K562 (cell line): ENCODE results near the gene ADCY5. TPM values are rescaled to one million over a fixed set of nuclear protein-coding genes. Genes with fewer than 3 reads are reported as not detected.
A peak's percentile ranks its signal among the peaks of the same experiment; 100 is the strongest.

ENCODE experiments used
- BDP1 ChIP-seq: IDR thresholded peaks from 3 replicates; pipeline ENCODE4 v1.6.1; 2011; ENCODE audit not compliant: insufficient read length, insufficient read depth
- CREB1 ChIP-seq, 2 experiments: sonication (generic) in 1 of 2; formaldehyde crosslinking in 1 of 2; IDR thresholded peaks; 2 replicates each; pipeline versions ENCODE4 v1.6.1 to v1.8.0; 2012 to 2022; ENCODE audit warnings: inconsistent platforms in 1 of 2, mild to moderate bottlenecking in 1 of 2, missing genetic modification reagents in 1 of 2, moderate library complexity in 1 of 2
- ERF ChIP-seq: fragments of 450-650 bp; formaldehyde crosslinking; IDR thresholded peaks from 2 replicates; pipeline ENCODE4 v1.4.0; 2020; ENCODE audit warnings: mild to moderate bottlenecking, mixed read lengths
- GTF2E2 ChIP-seq: fragments of 200-800 bp; sonication (Bioruptor generic); IDR thresholded peaks from 2 replicates; pipeline ENCODE4 v1.6.1; 2016; ENCODE audit warnings: missing genetic modification characterization, missing compliant biosample characterization
- ID3 ChIP-seq, 2 experiments: fragments of 250-450 bp in 1 of 2; fragments of 450-650 bp in 1 of 2; sonication (Bioruptor Pico) in 1 of 2; IDR thresholded peaks; 2 replicates each; pipeline versions ENCODE4 v1.6.1 to v1.8.0; 2016 to 2021; ENCODE audit warnings: mild to moderate bottlenecking in 2 of 2, moderate library complexity in 2 of 2, missing compliant biosample characterization in 1 of 2, missing genetic modification characterization in 1 of 2
- JUN ChIP-seq, 2 experiments: sonication (generic) in 1 of 2; formaldehyde crosslinking in 1 of 2; IDR thresholded peaks; 2 replicates each; pipeline versions ENCODE4 v1.6.1 to v1.8.0; 2012 to 2022; ENCODE audit warnings: borderline replicate concordance in 2 of 2, mild to moderate bottlenecking in 2 of 2, improper control_type of control experiment in 1 of 2, low read depth in 1 of 2, low read length in 1 of 2, missing genetic modification reagents in 1 of 2
- KAT8 ChIP-seq: fragments of 450-650 bp; IDR thresholded peaks from 2 replicates; pipeline ENCODE4 v1.6.1; 2016; ENCODE audit warnings: low read depth, mild to moderate bottlenecking
- MAFG ChIP-seq: fragments of 450-650 bp; conservative IDR thresholded peaks from 2 replicates; pipeline ENCODE4 v1.6.1; 2016; ENCODE audit warnings: missing genetic modification characterization, missing compliant biosample characterization
- NCOA1 ChIP-seq: fragments of 450-650 bp; IDR thresholded peaks from 2 replicates; pipeline ENCODE4 v1.6.1; 2016; ENCODE audit warnings: low read depth
- POLR2AphosphoS5 ChIP-seq: IDR thresholded peaks from 2 replicates; pipeline ENCODE4 v1.6.1; 2011; ENCODE audit warnings: mild to moderate bottlenecking, low read depth, low read length, moderate library complexity; ENCODE audit not compliant: control insufficient read depth, insufficient read depth
- SMAD4 ChIP-seq: fragments of 250-450 bp; sonication (Bioruptor Pico); conservative IDR thresholded peaks from 2 replicates; pipeline ENCODE4 v1.8.0; 2021; ENCODE audit warnings: inconsistent platforms, mild to moderate bottlenecking, moderate library complexity
- SRSF1 ChIP-seq: fragments of 200-400 bp; formaldehyde crosslinking; IDR thresholded peaks from 2 replicates; pipeline ENCODE4 v1.6.1; 2017; ENCODE audit warnings: mild to moderate bottlenecking, low read depth, low read length, moderate library complexity
- SRSF3 ChIP-seq: fragments of 200-400 bp; formaldehyde crosslinking; IDR thresholded peaks from 2 replicates; pipeline ENCODE4 v1.6.1; 2016; ENCODE audit warnings: mild to moderate bottlenecking, low read length, moderate library complexity; ENCODE audit not compliant: insufficient read depth
- TAF7 ChIP-seq: fragments of 450-650 bp; IDR thresholded peaks from 2 replicates; pipeline ENCODE4 v1.6.1; 2016; ENCODE audit warnings: missing genetic modification characterization, missing compliant biosample characterization
- XRCC3 ChIP-seq: fragments of 450-650 bp; IDR thresholded peaks from 2 replicates; pipeline ENCODE4 v1.6.1; 2017; ENCODE audit warnings: mild to moderate bottlenecking, moderate library complexity
- XRCC5 ChIP-seq: fragments of 200-400 bp; formaldehyde crosslinking; IDR thresholded peaks from 2 replicates; pipeline ENCODE4 v1.6.1; 2017; ENCODE audit warnings: low read depth, mild to moderate bottlenecking, low read length
- ZFP1 ChIP-seq: fragments of 450-650 bp; formaldehyde crosslinking; IDR thresholded peaks from 2 replicates; pipeline ENCODE4 v1.4.0; 2020; ENCODE audit warnings: mild to moderate bottlenecking, mixed read lengths
- ZFP36 ChIP-seq: fragments of 150-350 bp; IDR thresholded peaks from 2 replicates; pipeline ENCODE4 v1.6.1; 2018; ENCODE audit warnings: low read length, low read depth; ENCODE audit not compliant: partially characterized antibody
- ZFX ChIP-seq: sonication (generic); formaldehyde crosslinking; IDR thresholded peaks from 2 replicates; pipeline ENCODE4 v1.8.0; 2022; ENCODE audit warnings: mild to moderate bottlenecking, missing genetic modification reagents, moderate library complexity
- ZNF175 ChIP-seq: fragments of 200-800 bp; sonication (Bioruptor generic); IDR thresholded peaks from 2 replicates; pipeline ENCODE4 v1.6.1; 2016; ENCODE audit warnings: low read depth, mild to moderate bottlenecking, missing genetic modification characterization, missing compliant biosample characterization
- ZNF23 ChIP-seq: fragments of 250-450 bp; sonication (Bioruptor Pico); IDR thresholded peaks from 2 replicates; pipeline ENCODE4 v1.4.0; 2020; ENCODE audit warnings: mild to moderate bottlenecking
- ZNF444 ChIP-seq: fragments of 250-450 bp; sonication (Bioruptor Pico); IDR thresholded peaks from 2 replicates; pipeline ENCODE4 v1.4.0; 2020; ENCODE audit warnings: mild to moderate bottlenecking, moderate library complexity
- ZNF76 ChIP-seq: fragments of 250-450 bp; sonication (Bioruptor Pico); IDR thresholded peaks from 2 replicates; pipeline ENCODE4 v1.4.0; 2020; ENCODE audit warnings: mild to moderate bottlenecking, moderate library complexity, borderline replicate concordance
- ZSCAN29 ChIP-seq: fragments of 450-650 bp; IDR thresholded peaks from 2 replicates; pipeline ENCODE4 v1.6.1; 2017
- polyA plus RNA-seq, 8 experiments: library from polyadenylated mRNA; depleted of rRNA in 4 of 8; stranded (reverse) in 5 of 8; unstranded in 3 of 8; fragments of >200 nt; fragmentation: Nextera tagmentation in 2 of 8; fragmentation: Illumina TruSeq in 1 of 8; extraction: Ambion mirVana in 2 of 8; extraction: Trizol in 1 of 8; gene quantifications; 2 replicates each; pipeline versions ENCODE4 v1.2.1 to v1.2.3, GENCODE V29; 2011 to 2014; ENCODE audit warnings: inconsistent platforms in 1 of 8, missing spikeins in 1 of 8
- total RNA-seq, 7 experiments: library from RNA; depleted of rRNA in 6 of 7; stranded (reverse); fragments of >200 nt in 6 of 7; fragmentation: Illumina TruSeq in 2 of 7; extraction: Trizol in 2 of 7; gene quantifications; 2 replicates each; pipeline versions ENCODE4 v1.2.1 to v1.2.3, GENCODE V29; 2011 to 2021; ENCODE audit warnings: low replicate concordance in 1 of 7
- TF ChIP-seq, protein P1 (sequence below): sonication (generic); IDR thresholded peaks from 2 replicates; pipeline ENCODE4 v1.6.1; 2016
- TF ChIP-seq, protein P2 (sequence below): fragments of 450-650 bp; conservative IDR thresholded peaks from 2 replicates; pipeline ENCODE4 v1.6.1; 2016; ENCODE audit warnings: missing genetic modification characterization, low read depth, mild to moderate bottlenecking, missing compliant biosample characterization, moderate library complexity

Gene ADCY5
- total and polyA plus RNA-seq, 9 of the 15 experiments (the other 6 are each of a cell fraction or from before 2014, with no cell fraction given): under 0.01 TPM; not detected in 8

GRCh38 chr3:123286308-123287023, 162.4 kb downstream of the ADCY5 start (continued):
- TF ChIP-seq XRCC5 (peak; percentile 68; the same call in 1 of the 2 replicates), NCOA1 (0 out of 2 replicates have a peak, but pooled peaks have one; percentile 38), SRSF3 (no peak), POLR2AphosphoS5 (no peak), KAT8 (no peak), ZFP1 (no peak), ZSCAN29 (no peak), ZFP36 (no peak), TAF7 (tag) (no peak), ERF (CRISPR knock-in tag) (no peak), SMAD4 (CRISPR knock-in tag) (peak; percentile 22; the same call in 1 of the 2 replicates), ZNF175 (CRISPR knock-in tag) (no peak), ID3 (CRISPR knock-in tag; IDR thresholded peaks at IDR 0.05) (no peak), ID3 (tag; IDR thresholded peaks at IDR 0.05) (peak; percentile 47; the same call in 1 of the 2 replicates), MAFG (tag) (no peak), ZNF23 (no peak), ZFX (CRISPR knock-in tag) (no peak), XRCC3 (no peak), CREB1 (IDR thresholded peaks at IDR 0.05) (no peak), CREB1 (CRISPR knock-in tag; IDR thresholded peaks at IDR 0.05) (0 out of 2 replicates have a peak, but pooled peaks have one; percentile 39), SRSF1 (no peak), ZNF76 (no peak), BDP1 (no peak), ZNF444 (no peak), JUN (IDR thresholded peaks at IDR 0.05; ENCODE audit: borderline replicate concordance, low read depth, low read length) (no peak), JUN (CRISPR knock-in tag; IDR thresholded peaks at IDR 0.05; ENCODE audit: borderline replicate concordance) (no peak), GTF2E2 (no peak)
- TF ChIP-seq, protein P1, sequence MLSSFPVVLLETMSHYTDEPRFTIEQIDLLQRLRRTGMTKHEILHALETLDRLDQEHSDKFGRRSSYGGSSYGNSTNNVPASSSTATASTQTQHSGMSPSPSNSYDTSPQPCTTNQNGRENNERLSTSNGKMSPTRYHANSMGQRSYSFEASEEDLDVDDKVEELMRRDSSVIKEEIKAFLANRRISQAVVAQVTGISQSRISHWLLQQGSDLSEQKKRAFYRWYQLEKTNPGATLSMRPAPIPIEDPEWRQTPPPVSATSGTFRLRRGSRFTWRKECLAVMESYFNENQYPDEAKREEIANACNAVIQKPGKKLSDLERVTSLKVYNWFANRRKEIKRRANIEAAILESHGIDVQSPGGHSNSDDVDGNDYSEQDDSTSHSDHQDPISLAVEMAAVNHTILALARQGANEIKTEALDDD: no peak
- TF ChIP-seq, protein P2, sequence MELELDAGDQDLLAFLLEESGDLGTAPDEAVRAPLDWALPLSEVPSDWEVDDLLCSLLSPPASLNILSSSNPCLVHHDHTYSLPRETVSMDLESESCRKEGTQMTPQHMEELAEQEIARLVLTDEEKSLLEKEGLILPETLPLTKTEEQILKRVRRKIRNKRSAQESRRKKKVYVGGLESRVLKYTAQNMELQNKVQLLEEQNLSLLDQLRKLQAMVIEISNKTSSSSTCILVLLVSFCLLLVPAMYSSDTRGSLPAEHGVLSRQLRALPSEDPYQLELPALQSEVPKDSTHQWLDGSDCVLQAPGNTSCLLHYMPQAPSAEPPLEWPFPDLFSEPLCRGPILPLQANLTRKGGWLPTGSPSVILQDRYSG (tag): 0 out of 2 replicates have a peak, but pooled peaks have one; percentile 46
